Cardiac fibroblast (primary cell): ENCODE measurements around the gene PC.
"Not testable (repeated sequence)": the region's sequence is repeated elsewhere in the genome, so short reads cannot be mapped to it uniquely, and the experiment has no call there.

Source experiments
- DNase-seq, 2 donors: peaks; one replicate each; pipeline versions ENCODE4 v3.0.0 to v3.0.0-alpha.2; 2010; ENCODE audit warnings: low read depth in 2 of 2
- H3K4me3 ChIP-seq, 2 donors: replicated peaks in 1 of 2; 1 replicate in 1 of 2; 2 replicates in 1 of 2; pipeline ENCODE4 v1.5.1; 2011; ENCODE audit warnings: low read depth in 2 of 2, low read length in 2 of 2, mild to moderate bottlenecking in 2 of 2, moderate library complexity in 1 of 2
- CTCF ChIP-seq: IDR thresholded peaks from one replicate; pipeline ENCODE4 v1.5.1; 2011; ENCODE audit warnings: low read depth, mild to moderate bottlenecking, low read length, inconsistent platforms

PC gene

GRCh38 chr11:66958232-66958955 lies at the start of gene PC:
Gene PC (minus strand): TSS chr11:66958383. CDS start chr11:66872159, 86,224 bp downstream.
- peak; percentile 100 for DNase-seq

DNA sequence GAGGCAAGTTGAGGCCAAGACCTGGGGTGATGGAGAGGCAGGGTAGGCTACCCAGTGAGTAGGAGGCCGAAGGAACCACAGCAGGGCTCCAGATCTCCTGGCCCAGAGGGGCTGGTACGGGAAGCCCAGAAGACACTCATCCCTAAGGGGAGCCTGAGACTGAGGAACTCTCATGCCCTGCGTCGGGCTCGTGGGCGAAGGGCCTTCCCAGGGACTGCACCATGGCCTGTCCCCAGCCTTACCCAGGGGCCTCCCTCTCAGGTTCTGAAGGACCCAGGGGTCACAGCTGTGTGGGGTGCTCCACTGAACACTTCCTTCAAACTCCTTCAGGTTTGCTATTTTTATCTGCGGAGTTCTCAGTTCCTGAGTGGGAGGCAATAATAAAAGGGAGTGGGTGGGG lies 48.9 kb upstream of the PC start:
- no peak for TF ChIP-seq CTCF
- no peak for DNase-seq
- H3K4me3 ChIP-seq, result no peak overlapping the region

More at GRCh38 chr11:66958232-66958955, at the start of gene PC:
- H3K4me3 ChIP-seq, result peak within 1 kb of the TSS; percentile 56 to 75
- TF ChIP-seq CTCF, result no peak

DNA sequence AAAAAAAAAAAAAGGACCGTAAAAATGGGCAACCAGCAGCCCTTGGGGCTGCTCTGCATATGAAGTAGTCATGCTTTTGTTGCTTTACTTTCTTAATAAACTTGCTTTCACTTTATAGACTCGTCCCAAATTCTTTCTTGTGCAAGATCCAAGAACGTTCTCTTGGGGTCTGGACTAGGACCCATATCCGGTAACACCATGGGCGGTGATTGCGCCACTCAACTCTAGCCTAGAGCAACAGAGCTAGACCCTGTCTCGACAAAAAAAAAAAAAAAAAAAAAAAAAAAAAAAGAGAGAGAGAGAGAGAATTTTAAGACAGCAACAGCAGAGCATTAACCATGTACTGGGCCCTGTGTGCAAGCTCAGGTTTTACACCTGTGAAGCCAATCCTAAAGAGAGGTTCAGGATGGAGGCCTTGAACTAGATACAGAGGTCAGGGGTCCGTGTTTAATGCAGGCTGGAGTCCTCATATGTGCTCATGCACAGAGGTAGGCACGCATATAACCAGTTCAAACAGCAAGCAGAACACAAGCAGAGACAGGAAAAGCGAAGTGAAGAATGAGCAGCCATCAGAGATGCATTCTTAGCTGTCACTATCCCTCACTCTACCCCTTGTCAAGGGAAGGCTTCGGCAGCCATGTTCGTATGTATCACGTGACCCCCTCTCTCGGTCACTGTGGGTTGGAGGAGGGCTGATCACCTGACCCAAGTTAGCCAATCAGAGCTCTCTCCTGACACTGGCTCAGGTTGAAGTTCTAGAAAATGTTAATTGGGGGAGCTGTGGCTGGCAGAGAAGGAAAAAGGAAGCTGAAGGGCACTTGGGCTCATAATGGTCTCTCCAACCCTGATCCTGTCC lies 48.1 kb upstream of the PC start:
- peak in 1 of 2 donors; percentile 37 for DNase-seq
- no peak for TF ChIP-seq CTCF
- no peak overlapping the region for H3K4me3 ChIP-seq

DNA sequence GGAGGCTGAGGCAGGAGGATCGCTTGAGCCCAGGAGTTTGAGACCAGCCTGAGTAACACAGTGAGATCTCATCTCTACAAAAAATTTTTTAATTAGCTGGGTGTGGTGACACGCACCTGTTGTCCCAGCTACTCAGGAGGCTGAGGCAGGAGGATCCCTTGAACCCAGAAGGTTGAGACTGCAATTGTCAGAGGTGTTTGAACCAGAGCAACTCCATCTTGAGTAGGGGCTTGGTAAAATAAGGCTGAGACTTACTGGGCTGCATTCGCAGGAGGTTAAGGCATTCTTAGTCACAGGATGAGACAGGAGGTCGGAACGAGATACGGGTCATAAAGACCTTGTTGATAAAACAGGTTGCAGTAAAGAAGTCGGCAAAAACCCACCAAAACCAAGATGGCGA lies 47.0 kb upstream of the PC start:
- DNase-seq, H3K4me3 ChIP-seq: not testable (repeated sequence)

- no peak for DNase-seq
- no peak overlapping the region for H3K4me3 ChIP-seq
- no peak for TF ChIP-seq CTCF
Measured at GRCh38 chr11:67002921-67003411, 44.8 kb upstream of the PC start.

DNA sequence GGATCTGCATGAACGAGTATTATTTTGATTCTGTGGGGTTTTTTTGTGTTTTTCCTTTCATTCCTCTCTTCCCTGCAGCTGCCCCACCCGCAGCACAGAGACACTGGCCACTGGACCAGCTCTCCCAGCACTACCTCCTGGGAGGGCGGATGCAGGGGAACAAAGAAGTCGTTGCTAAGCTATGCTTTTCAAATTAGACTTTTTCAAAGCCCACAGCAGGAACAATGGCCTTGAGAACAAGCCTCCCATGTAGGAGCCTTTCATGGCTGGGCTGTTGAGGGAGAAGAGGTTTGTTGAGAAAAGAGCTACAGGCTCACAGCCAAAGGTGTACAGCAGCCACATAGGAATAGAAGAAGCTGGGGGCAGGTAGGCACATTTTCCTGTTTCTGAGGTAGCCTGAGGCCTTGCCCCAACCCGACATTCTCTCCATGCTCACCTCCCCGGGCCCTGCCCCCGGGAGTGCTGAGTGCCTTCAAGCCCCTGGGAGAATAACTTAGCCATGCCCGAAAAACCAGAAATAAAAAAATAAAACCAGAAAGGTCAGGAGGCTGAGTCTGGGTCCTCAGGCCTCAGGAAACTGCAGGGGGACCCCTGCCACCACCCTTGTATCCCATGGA lies 44.2 kb upstream of the PC start:
- H3K4me3 ChIP-seq, result no peak overlapping the region
- no peak for DNase-seq
- TF ChIP-seq CTCF, result no peak

DNA sequence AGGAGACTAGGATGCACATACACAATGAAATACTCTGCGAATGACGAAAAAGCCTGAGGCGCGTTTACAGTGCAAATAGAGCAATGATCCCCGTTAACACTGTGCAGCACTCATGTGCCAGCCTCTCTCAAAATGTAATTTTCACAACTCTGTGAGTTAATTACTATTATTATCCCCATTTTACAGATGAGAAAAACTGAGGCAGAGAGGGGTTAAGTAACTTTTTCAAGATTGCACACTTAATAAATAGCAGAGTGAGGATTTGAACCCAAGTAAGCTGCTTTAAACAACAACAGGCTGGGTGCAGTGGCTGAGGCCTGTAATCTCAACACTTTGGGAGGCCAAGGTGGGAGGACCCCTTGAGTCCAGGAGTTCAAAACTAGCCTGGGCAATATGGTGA lies 43.1 kb upstream of the PC start:
- no peak overlapping the region for H3K4me3 ChIP-seq
- DNase-seq, result no peak
- no peak for TF ChIP-seq CTCF
